Natural killer cell (primary cell): ENCODE measurements around the gene UROC1. TPM values are rescaled to one million over a fixed set of nuclear protein-coding genes. Genes with fewer than 3 reads are reported as not detected.

Experiments used
- ATAC-seq, 3 donors: fragments of 150-1000 bp in 2 of 3; fragments of 200-7000 bp in 1 of 3; cut with Tn5 transposase; 1 replicate in 1 of 3; 2 replicates in 2 of 3; pipeline ENCODE4 v1.10.0; 2021; ENCODE audit warnings: mild to moderate bottlenecking in 2 of 3, moderate library complexity in 2 of 3
- DNase-seq, 2 donors: peaks; one replicate each; pipeline versions ENCODE4 v3.0.0 to v3.0.0-alpha.2; 2013 to 2021; ENCODE audit warnings: mixed read lengths in 1 of 2
- H3K27ac ChIP-seq: one replicate; pipeline ENCODE4 v1.5.1; 2013; ENCODE audit warnings: mild to moderate bottlenecking, low read length
- H3K27me3 ChIP-seq: one replicate; pipeline ENCODE4 v1.6.1; 2013; ENCODE audit warnings: low read length; ENCODE audit not compliant: control insufficient read depth, insufficient read depth
- H3K36me3 ChIP-seq: one replicate; pipeline ENCODE4 v1.6.1; 2013; ENCODE audit warnings: low read length; ENCODE audit not compliant: control insufficient read depth, insufficient read depth
- H3K4me1 ChIP-seq: one replicate; pipeline ENCODE4 v1.6.1; 2013; ENCODE audit warnings: low read length; ENCODE audit not compliant: control insufficient read depth, insufficient read depth
- H3K4me3 ChIP-seq: one replicate; pipeline ENCODE4 v1.5.1; 2013; ENCODE audit warnings: low read length
- H3K9me3 ChIP-seq: one replicate; pipeline ENCODE4 v1.6.1; 2013; ENCODE audit warnings: low read length; ENCODE audit not compliant: control insufficient read depth, insufficient read depth
- H3K27ac Mint-ChIP-seq, 2 donors: one replicate each; pipeline ENCODE4 v1.8.0; 2022; ENCODE audit warnings: mild to moderate bottlenecking in 2 of 2, mixed read lengths in 2 of 2, moderate library complexity in 1 of 2
- H3K27me3 Mint-ChIP-seq, 2 donors: one replicate each; pipeline ENCODE4 v1.8.0; 2022; ENCODE audit warnings: low read depth in 2 of 2, mixed read lengths in 2 of 2
- H3K36me3 Mint-ChIP-seq: one replicate; pipeline ENCODE4 v1.8.0; 2022; ENCODE audit warnings: mixed read lengths
- H3K4me1 Mint-ChIP-seq, 2 donors: one replicate each; pipeline ENCODE4 v1.8.0; 2022; ENCODE audit warnings: mixed read lengths in 2 of 2
- H3K4me3 Mint-ChIP-seq: one replicate; pipeline ENCODE4 v1.8.0; 2022; ENCODE audit warnings: mild to moderate bottlenecking, moderate library complexity, mixed read lengths
- H3K9me3 Mint-ChIP-seq, 2 donors: one replicate each; pipeline ENCODE4 v1.8.0; 2022; ENCODE audit warnings: mixed read lengths in 2 of 2
- CTCF ChIP-seq: fragments of 200-600 bp; IDR thresholded peaks from one replicate; pipeline ENCODE4 v1.8.0; 2022; ENCODE audit warnings: antibody characterized with exemption
- WGBS: methylation state at CpG from one replicate; pipeline ENCODE4 v1.1.7; 2013; ENCODE audit warnings: missing lambda C conversion rate; ENCODE audit not compliant: insufficient coverage; 5-methylcytosine and 5-hydroxymethylcytosine counted together
- intact Hi-C: fragments of 100-400 bp; cut with micrococcal nuclease; formaldehyde crosslinking; loops from one replicate; pipeline ENCODE4 v1.14.2; 2022
- total RNA-seq, 4 donors: library from RNA; stranded (reverse); fragments of 120-200 nt in 1 of 4; gene quantifications; one replicate each; pipeline versions ENCODE4 v1.2.3 to v1.2.4, GENCODE V29; 2013 to 2022

The UROC1 gene
- total RNA-seq, 3 donors from 2014 or later (not counting 1 experiment from before 2014, with no cell fraction given) = not detected

- no peaks in the 10 kb centered on the region for H3K27me3 Mint-ChIP-seq
- intact Hi-C loops = no loop called here
Measured at GRCh38 chr3:126480206-126480605, 37.4 kb downstream of the UROC1 start.

GRCh38 chr3:126479642-126480041 is 37.9 kb downstream of the UROC1 start:
- H3K4me3 ChIP-seq = no peak overlapping the region
- WGBS = 89% methylated on average over 1 of the region's 1 CpG
- H3K36me3 Mint-ChIP-seq = no peaks in the 10 kb centered on the region
- H3K27me3 ChIP-seq = no peaks in the 10 kb centered on the region
- TF ChIP-seq CTCF = no peak
- no peaks in the 10 kb centered on the region for H3K27me3 Mint-ChIP-seq
- no peak overlapping the region for H3K4me3 Mint-ChIP-seq
- H3K27ac Mint-ChIP-seq = no peak overlapping the region
- H3K4me1 Mint-ChIP-seq = peaks cover 2 to 15% of the 10 kb centered on the region in 2 donors
- no peaks in the 10 kb centered on the region for H3K9me3 ChIP-seq
- no peaks in the 10 kb centered on the region for H3K9me3 Mint-ChIP-seq
- H3K36me3 ChIP-seq = no peaks in the 10 kb centered on the region
- no peak for ATAC-seq
- intact Hi-C loops = loop anchor here (5.0 kb wide), 1 partner anchor 562 kb away; no protein-coding TSS in a partner anchor
- H3K27ac ChIP-seq = no peak overlapping the region
- H3K4me1 ChIP-seq = peaks cover 11% of the 10 kb centered on the region
- no peak for DNase-seq

More at GRCh38 chr3:126480206-126480605, 37.4 kb downstream of the UROC1 start:
- H3K9me3 Mint-ChIP-seq = no peaks in the 10 kb centered on the region
- Histone ChIP-seq H3K4me3 (no peak overlapping the region), H3K9me3 (no peaks in the 10 kb centered on the region), H3K4me1 (peaks cover 7% of the 10 kb centered on the region), H3K27me3 (no peaks in the 10 kb centered on the region), H3K27ac (no peak overlapping the region), H3K36me3 (no peaks in the 10 kb centered on the region)
- H3K4me3 Mint-ChIP-seq = no peak overlapping the region
- no peak for ATAC-seq
- no peak overlapping the region for H3K27ac Mint-ChIP-seq
- H3K4me1 Mint-ChIP-seq = peaks cover 0 to 12% of the 10 kb centered on the region in 2 donors
- no peaks in the 10 kb centered on the region for H3K36me3 Mint-ChIP-seq
- WGBS = 85% methylated on average over 5 of the region's 5 CpGs
- DNase-seq = no peak
- no peak for TF ChIP-seq CTCF

- Histone ChIP-seq H3K27me3 (no peaks in the 10 kb centered on the region), H3K9me3 (no peaks in the 10 kb centered on the region), H3K4me1 (peaks cover 20% of the 10 kb centered on the region), H3K4me3 (no peak overlapping the region), H3K27ac (no peak overlapping the region), H3K36me3 (no peaks in the 10 kb centered on the region)
- WGBS = 96% methylated on average over 14 of the region's 14 CpGs
- peaks cover 11 to 24% of the 10 kb centered on the region in 2 donors for H3K4me1 Mint-ChIP-seq
- intact Hi-C loops = loop anchor here (5.0 kb wide), 1 partner anchor 561 kb away; no protein-coding TSS in a partner anchor
- DNase-seq = no peak
- H3K36me3 Mint-ChIP-seq = no peaks in the 10 kb centered on the region
- no peak overlapping the region for H3K4me3 Mint-ChIP-seq
- ATAC-seq = no peak
- H3K27me3 Mint-ChIP-seq = no peaks in the 10 kb centered on the region
- no peak overlapping the region for H3K27ac Mint-ChIP-seq
- H3K9me3 Mint-ChIP-seq = no peaks in the 10 kb centered on the region
- no peak for TF ChIP-seq CTCF
Measured at GRCh38 chr3:126478581-126479310, 38.8 kb downstream of the UROC1 start.
